HEK293 (cell line): ENCODE results near the gene MAPT.

Experiments
- CTCF ChIA-PET: fragments of 350-600 bp; formaldehyde crosslinking; extraction: SDS; loops from one replicate; lab custom pipeline; 2021; ENCODE audit warnings: antibody characterized with exemption; lab: Yijun Ruan, JAX
- POLR2A ChIA-PET: fragments of 300-600 bp; formaldehyde crosslinking; extraction: SDS; loops from one replicate; lab custom pipeline; 2020; ENCODE audit warnings: antibody characterized with exemption, inconsistent platforms; lab: Yijun Ruan, JAX
- H3K27ac ChIP-seq: fragments of 200-500 bp; sonication (Bioruptor generic); 2 replicates; pipeline ENCODE4 v1.5.1; 2014; ENCODE audit warnings: low read depth, low read length, control low read depth, inconsistent platforms; ENCODE audit errors: extremely low read depth
- H3K36me3 ChIP-seq, 2 experiments: fragments of 200-500 bp in 1 of 2; sonication (Bioruptor generic) in 1 of 2; 1 replicate in 1 of 2; 2 replicates in 1 of 2; pipeline ENCODE4 v1.5.1; 2014 to 2017; ENCODE audit warnings: inconsistent platforms in 2 of 2, low read length in 2 of 2; ENCODE audit not compliant: control insufficient read depth in 2 of 2, insufficient read depth in 1 of 2
- H3K4me1 ChIP-seq: fragments of 200-500 bp; sonication (Bioruptor generic); 2 replicates; pipeline ENCODE4 v1.5.1; 2014; ENCODE audit warnings: mild to moderate bottlenecking, low read length, inconsistent platforms; ENCODE audit not compliant: control insufficient read depth, insufficient read depth
- H3K4me3 ChIP-seq: 2 replicates; pipeline ENCODE4 v1.5.1; 2011; ENCODE audit warnings: low read depth, mild to moderate bottlenecking, control low read depth, low read length, moderate library complexity
- H3K9me3 ChIP-seq: fragments of 200-500 bp; sonication (Bioruptor generic); 2 replicates; pipeline ENCODE4 v1.5.1; 2014; ENCODE audit warnings: low read depth, low read length, inconsistent platforms; ENCODE audit not compliant: control insufficient read depth, insufficient read depth
- AEBP2 ChIP-seq: fragments of 450-650 bp; formaldehyde crosslinking; IDR thresholded peaks from 2 replicates; pipeline ENCODE4 v1.5.1; 2016; ENCODE audit warnings: missing biosample characterization, missing genetic modification characterization, borderline replicate concordance
- GLI4 ChIP-seq: fragments of 450-650 bp; formaldehyde crosslinking; IDR thresholded peaks from 2 replicates; pipeline ENCODE4 v1.5.1; 2016; ENCODE audit warnings: missing biosample characterization, missing genetic modification characterization
- KLF7 ChIP-seq: fragments of 450-650 bp; formaldehyde crosslinking; IDR thresholded peaks from 2 replicates; pipeline ENCODE4 v1.5.1; 2016; ENCODE audit warnings: missing biosample characterization, missing genetic modification characterization, borderline replicate concordance
- PBX3 ChIP-seq: sonication (generic); formaldehyde crosslinking; IDR thresholded peaks from 2 replicates; pipeline ENCODE4 v1.8.1; 2022; ENCODE audit warnings: mild to moderate bottlenecking, moderate library complexity, missing genetic modification reagents
- PRDM4 ChIP-seq: fragments of 450-650 bp; formaldehyde crosslinking; IDR thresholded peaks from 2 replicates; pipeline ENCODE4 v1.5.1; 2017; ENCODE audit warnings: missing biosample characterization, missing genetic modification characterization
- SALL2 ChIP-seq: fragments of 450-650 bp; formaldehyde crosslinking; IDR thresholded peaks from 2 replicates; pipeline ENCODE4 v1.5.0; 2017; ENCODE audit warnings: missing biosample characterization, mild to moderate bottlenecking, missing genetic modification characterization, borderline replicate concordance
- ZBTB26 ChIP-seq: fragments of 450-650 bp; formaldehyde crosslinking; optimal IDR thresholded peaks from 2 replicates; pipeline ENCODE3; 2016; ENCODE audit warnings: missing biosample characterization, mild to moderate bottlenecking, missing genetic modification characterization
- ZBTB7A ChIP-seq: fragments of 450-650 bp; formaldehyde crosslinking; IDR thresholded peaks from 2 replicates; pipeline ENCODE4 v1.5.1; 2016; ENCODE audit warnings: low read depth, missing biosample characterization, missing genetic modification characterization
- ZFP3 ChIP-seq: fragments of 450-650 bp; formaldehyde crosslinking; IDR thresholded peaks from 2 replicates; pipeline ENCODE4 v1.5.1; 2016; ENCODE audit warnings: low read depth, missing biosample characterization, missing genetic modification characterization
- ZNF266 ChIP-seq: fragments of 450-650 bp; formaldehyde crosslinking; IDR thresholded peaks from 2 replicates; pipeline ENCODE4 v1.5.1; 2016; ENCODE audit warnings: missing biosample characterization, missing genetic modification characterization, low read depth
- ZNF473 ChIP-seq: fragments of 450-650 bp; formaldehyde crosslinking; IDR thresholded peaks from 2 replicates; pipeline ENCODE4 v1.5.1; 2017; ENCODE audit warnings: missing biosample characterization, missing genetic modification characterization
- ZNF48 ChIP-seq: fragments of 450-650 bp; formaldehyde crosslinking; IDR thresholded peaks from 2 replicates; pipeline ENCODE4 v1.5.1; 2016; ENCODE audit warnings: missing biosample characterization, missing genetic modification characterization
- ZNF514 ChIP-seq: fragments of 450-650 bp; formaldehyde crosslinking; IDR thresholded peaks from 2 replicates; pipeline ENCODE4 v1.5.1; 2016; ENCODE audit warnings: missing biosample characterization, missing genetic modification characterization
- ZNF558 ChIP-seq: fragments of 450-650 bp; formaldehyde crosslinking; IDR thresholded peaks from 2 replicates; pipeline ENCODE4 v1.5.1; 2016; ENCODE audit warnings: missing biosample characterization, missing genetic modification characterization
- ZNF560 ChIP-seq: fragments of 450-650 bp; formaldehyde crosslinking; IDR thresholded peaks from 2 replicates; pipeline ENCODE4 v1.5.1; 2017; ENCODE audit warnings: missing biosample characterization, missing genetic modification characterization, borderline replicate concordance
- ZNF610 ChIP-seq: fragments of 450-650 bp; formaldehyde crosslinking; IDR thresholded peaks from 2 replicates; pipeline ENCODE4 v1.5.1; 2016; ENCODE audit warnings: missing biosample characterization, missing genetic modification characterization, borderline replicate concordance
- ZNF776 ChIP-seq: fragments of 450-650 bp; formaldehyde crosslinking; IDR thresholded peaks from 2 replicates; pipeline ENCODE4 v1.5.0; 2017; ENCODE audit warnings: missing biosample characterization, missing genetic modification characterization, borderline replicate concordance
- ZSCAN16 ChIP-seq: fragments of 450-650 bp; formaldehyde crosslinking; IDR thresholded peaks from 2 replicates; pipeline ENCODE4 v1.5.1; 2016; ENCODE audit warnings: missing biosample characterization, missing genetic modification characterization
- ZSCAN5A ChIP-seq: fragments of 450-650 bp; formaldehyde crosslinking; IDR thresholded peaks from 2 replicates; pipeline ENCODE4 v1.5.1; 2016; ENCODE audit warnings: missing biosample characterization, missing genetic modification characterization

The MAPT gene

GRCh38 chr17:45915263-45915662 lies 20.9 kb downstream of the MAPT start (continued):
- TF ChIP-seq PBX3 (CRISPR knock-in tag) (no peak), GLI4 (tag by site-specific recombination) (0 out of 2 replicates have a peak, but pooled peaks have one; percentile 69), ZNF473 (tag by site-specific recombination) (peak; percentile 65; the same call in 1 of the 2 replicates), SALL2 (tag by site-specific recombination) (0 out of 2 replicates have a peak, but pooled peaks have one; percentile 63), ZNF558 (tag by site-specific recombination) (no peak), ZBTB7A (tag by site-specific recombination) (peak; percentile 60; the same call in 1 of the 2 replicates), ZNF610 (no peak), ZNF266 (peak; percentile 37; the same call in 1 of the 2 replicates), ZNF514 (tag by site-specific recombination) (0 out of 2 replicates have a peak, but pooled peaks have one; percentile 36), ZBTB26 (tag by site-specific recombination) (no peak), ZFP3 (tag by site-specific recombination) (no peak), ZSCAN16 (tag by site-specific recombination) (no peak)

GRCh38 chr17:45917081-45917480 lies 22.7 kb downstream of the MAPT start:
- ChIA-PET POLR2A (no interaction called here), CTCF (no interaction called here)
- H3K27ac ChIP-seq = no peak overlapping the region
- no peaks in the 10 kb centered on the region for H3K9me3 ChIP-seq
- H3K4me1 ChIP-seq = no peaks in the 10 kb centered on the region
- no peak overlapping the region for H3K4me3 ChIP-seq
- TF ChIP-seq PRDM4 (tag by site-specific recombination) (no peak), ZSCAN5A (tag by site-specific recombination) (no peak), ZNF560 (tag by site-specific recombination) (no peak), ZNF48 (tag by site-specific recombination) (no peak), AEBP2 (tag by site-specific recombination) (no peak), KLF7 (tag by site-specific recombination) (no peak), ZNF776 (tag by site-specific recombination) (no peak), ZBTB7A (tag by site-specific recombination) (no peak)
- H3K36me3 ChIP-seq = no peaks in the 10 kb centered on the region
